ENCODE data around the gene PRMT3. TPM values are rescaled to one million over a fixed set of nuclear protein-coding genes. Genes with fewer than 3 reads are reported as not detected.

PRMT3 gene
- total RNA-seq, 1 donor from 2014 or later: 39.6 TPM

DNA sequence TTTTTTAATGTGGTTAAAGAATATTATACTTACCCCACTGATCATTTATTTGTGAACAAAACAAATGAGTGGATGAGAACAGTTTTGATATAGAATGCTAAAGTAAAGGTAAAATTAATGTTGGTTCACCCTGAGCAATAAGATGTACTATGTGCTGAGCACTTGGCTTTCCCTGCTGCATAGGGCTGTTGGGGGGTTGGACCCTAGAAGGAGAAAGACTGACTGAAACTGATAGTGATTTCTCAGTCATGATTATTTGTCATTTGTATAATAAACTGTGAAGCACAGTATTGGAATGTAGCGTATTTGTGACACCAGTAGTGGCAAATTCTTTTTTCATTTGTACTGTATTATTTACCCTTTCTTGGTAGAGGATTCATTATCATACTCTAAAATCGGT, 63.3 kb downstream of the PRMT3 start:
- no peaks in the 10 kb centered on the region for H3K9me3 ChIP-seq (ENCODE audit: low read depth)
- no peaks in the 10 kb centered on the region for H3K4me1 ChIP-seq
- TF ChIP-seq EZH2 (IDR thresholded peaks at IDR 0.05) (no peak), EZH2phosphoT487 (IDR thresholded peaks at IDR 0.05) (no peak)
- TF ChIP-seq, protein P1, sequence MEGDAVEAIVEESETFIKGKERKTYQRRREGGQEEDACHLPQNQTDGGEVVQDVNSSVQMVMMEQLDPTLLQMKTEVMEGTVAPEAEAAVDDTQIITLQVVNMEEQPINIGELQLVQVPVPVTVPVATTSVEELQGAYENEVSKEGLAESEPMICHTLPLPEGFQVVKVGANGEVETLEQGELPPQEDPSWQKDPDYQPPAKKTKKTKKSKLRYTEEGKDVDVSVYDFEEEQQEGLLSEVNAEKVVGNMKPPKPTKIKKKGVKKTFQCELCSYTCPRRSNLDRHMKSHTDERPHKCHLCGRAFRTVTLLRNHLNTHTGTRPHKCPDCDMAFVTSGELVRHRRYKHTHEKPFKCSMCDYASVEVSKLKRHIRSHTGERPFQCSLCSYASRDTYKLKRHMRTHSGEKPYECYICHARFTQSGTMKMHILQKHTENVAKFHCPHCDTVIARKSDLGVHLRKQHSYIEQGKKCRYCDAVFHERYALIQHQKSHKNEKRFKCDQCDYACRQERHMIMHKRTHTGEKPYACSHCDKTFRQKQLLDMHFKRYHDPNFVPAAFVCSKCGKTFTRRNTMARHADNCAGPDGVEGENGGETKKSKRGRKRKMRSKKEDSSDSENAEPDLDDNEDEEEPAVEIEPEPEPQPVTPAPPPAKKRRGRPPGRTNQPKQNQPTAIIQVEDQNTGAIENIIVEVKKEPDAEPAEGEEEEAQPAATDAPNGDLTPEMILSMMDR (IDR thresholded peaks at IDR 0.05): no peak
- Mint-ChIP-seq H3K27ac (no peak overlapping the region), H3K27me3 (ENCODE audit: insufficient read depth, low read depth) (no peaks in the 10 kb centered on the region), H3K4me1 (no peaks in the 10 kb centered on the region), H3K9me3 (no peaks in the 10 kb centered on the region), H3K4me3 (no peak overlapping the region), H3K36me3 (no peaks in the 10 kb centered on the region)
- no peak overlapping the region for H3K9ac ChIP-seq
- H4K20me1 ChIP-seq (ENCODE audit: low read depth): peaks cover 5% of the 10 kb centered on the region
- H3K27me3 ChIP-seq: no peaks in the 10 kb centered on the region
- no peak for DNase-seq (ENCODE audit: low spot score)
- H3K36me3 ChIP-seq: no peaks in the 10 kb centered on the region
- no peak overlapping the region for H3K4me3 ChIP-seq
- H3K27ac ChIP-seq: no peak overlapping the region
- H3F3A ChIP-seq (ENCODE audit: low read depth): peaks cover 6% of the 10 kb centered on the region
- no peak overlapping the region for H3K4me2 ChIP-seq
- H3K79me2 ChIP-seq (ENCODE audit: low read depth): no peaks in the 10 kb centered on the region
- H2AFZ ChIP-seq (replicated peaks): no peak overlapping the region

DNA sequence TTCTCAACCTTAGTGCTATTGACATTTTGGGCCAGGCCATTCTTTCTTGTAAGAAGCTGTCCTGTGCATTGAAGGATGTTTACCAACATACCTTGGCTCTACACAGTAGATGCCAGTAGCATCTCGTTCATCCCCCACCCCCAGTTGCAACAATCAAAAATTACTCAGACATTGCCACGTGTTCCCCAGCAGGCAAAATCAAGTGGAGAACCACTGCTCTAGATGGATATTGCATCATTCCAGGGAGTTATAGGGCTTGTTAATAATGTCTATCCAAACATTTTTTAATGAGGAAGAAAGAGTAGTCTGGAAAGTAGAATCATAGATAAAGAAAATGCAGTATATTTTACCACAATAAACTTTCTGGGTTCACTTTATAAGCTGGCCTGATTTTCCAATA, 64.1 kb downstream of the PRMT3 start:
- H3F3A ChIP-seq (ENCODE audit: low read depth): peaks cover 6% of the 10 kb centered on the region
- Mint-ChIP-seq H3K9me3 (no peaks in the 10 kb centered on the region), H3K27me3 (ENCODE audit: insufficient read depth, low read depth) (no peaks in the 10 kb centered on the region), H3K36me3 (no peaks in the 10 kb centered on the region), H3K27ac (no peak overlapping the region), H3K4me1 (no peaks in the 10 kb centered on the region), H3K4me3 (no peak overlapping the region)
- H4K20me1 ChIP-seq (ENCODE audit: low read depth): peaks cover 5% of the 10 kb centered on the region
- no peaks in the 10 kb centered on the region for H3K4me1 ChIP-seq
- no peak for DNase-seq (ENCODE audit: low spot score)
- no peaks in the 10 kb centered on the region for H3K9me3 ChIP-seq (ENCODE audit: low read depth)
- H3K9ac ChIP-seq: no peak overlapping the region
- H3K4me3 ChIP-seq: no peak overlapping the region
- no peaks in the 10 kb centered on the region for H3K79me2 ChIP-seq (ENCODE audit: low read depth)
- no peaks in the 10 kb centered on the region for H3K27me3 ChIP-seq
- no peak overlapping the region for H3K4me2 ChIP-seq
- no peak for TF ChIP-seq EZH2 (IDR thresholded peaks at IDR 0.05)
- no peak for TF ChIP-seq EZH2phosphoT487 (IDR thresholded peaks at IDR 0.05)
- TF ChIP-seq, protein P1 (IDR thresholded peaks at IDR 0.05): no peak
- no peak overlapping the region for H2AFZ ChIP-seq (replicated peaks)
- no peak overlapping the region for H3K27ac ChIP-seq
- H3K36me3 ChIP-seq: no peaks in the 10 kb centered on the region

DNA sequence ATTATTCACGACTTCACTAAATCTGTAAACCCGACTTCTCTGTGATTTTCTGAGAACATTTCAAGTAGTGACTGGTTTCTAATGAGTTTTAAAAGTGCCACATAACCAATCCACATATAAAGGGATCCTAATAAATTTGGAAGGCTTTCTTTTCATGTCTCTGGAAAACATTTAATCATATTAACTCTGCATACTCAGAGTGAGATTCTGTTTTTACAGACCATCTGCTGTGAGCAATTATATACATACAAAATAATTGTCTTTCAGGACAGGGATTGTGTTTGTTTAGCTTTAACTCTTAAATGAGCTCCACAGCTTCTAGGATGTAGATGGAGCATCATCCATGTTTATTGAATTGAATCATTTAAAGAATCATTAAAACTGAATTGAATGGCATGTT, 65.1 kb downstream of the PRMT3 start:
- no peak overlapping the region for H3K9ac ChIP-seq
- no peaks in the 10 kb centered on the region for H3K4me1 ChIP-seq
- no peak overlapping the region for H3K4me2 ChIP-seq
- H3K9me3 Mint-ChIP-seq: no peaks in the 10 kb centered on the region
- no peak overlapping the region for H2AFZ ChIP-seq (replicated peaks)
- peaks cover 1% of the 10 kb centered on the region for H3F3A ChIP-seq (ENCODE audit: low read depth)
- H3K27me3 Mint-ChIP-seq (ENCODE audit: insufficient read depth, low read depth): no peaks in the 10 kb centered on the region
- DNase-seq (ENCODE audit: low spot score): no peak
- no peaks in the 10 kb centered on the region for H3K36me3 ChIP-seq
- H3K4me3 ChIP-seq: no peak overlapping the region
- no peak overlapping the region for H3K27ac ChIP-seq
- TF ChIP-seq, protein P1 (IDR thresholded peaks at IDR 0.05): no peak
- no peak for TF ChIP-seq EZH2phosphoT487 (IDR thresholded peaks at IDR 0.05)
- no peak for TF ChIP-seq EZH2 (IDR thresholded peaks at IDR 0.05)
- H3K27me3 ChIP-seq: no peaks in the 10 kb centered on the region
- no peaks in the 10 kb centered on the region for H3K36me3 Mint-ChIP-seq
- H3K4me1 Mint-ChIP-seq: no peaks in the 10 kb centered on the region
- H3K27ac Mint-ChIP-seq: no peak overlapping the region
- no peaks in the 10 kb centered on the region for H3K9me3 ChIP-seq (ENCODE audit: low read depth)
- no peaks in the 10 kb centered on the region for H3K79me2 ChIP-seq (ENCODE audit: low read depth)
- H3K4me3 Mint-ChIP-seq: no peak overlapping the region
- peaks cover 5% of the 10 kb centered on the region for H4K20me1 ChIP-seq (ENCODE audit: low read depth)
